ENCODE data around the gene CD74.
"Not testable (repeated sequence)": the region's sequence is repeated elsewhere in the genome, so short reads cannot be mapped to it uniquely, and the experiment has no call there.

CD74 gene

GRCh38 chr5:150440948-150441812 lies 28.5 kb upstream of the CD74 start:
- no peaks in the 10 kb centered on the region for H3K9me3 ChIP-seq (ENCODE audit: low read length)
- H3K9ac ChIP-seq (ENCODE audit: low read length) = no peak overlapping the region
- no peak overlapping the region for H3K27ac ChIP-seq (ENCODE audit: low read depth, low read length)
- H3K4me1 ChIP-seq (ENCODE audit: insufficient read depth, low read length) = peaks cover 9% of the 10 kb centered on the region
- H3K4me3 ChIP-seq (ENCODE audit: low read depth in 1 of 2, low read length in 2 of 2) = no peak overlapping the region
- peaks cover 34% of the 10 kb centered on the region for H3K36me3 ChIP-seq (ENCODE audit: insufficient read depth, low read length)
- no peaks in the 10 kb centered on the region for H3K27me3 ChIP-seq (ENCODE audit: control insufficient read depth in 1 of 2, insufficient read depth in 2 of 2, low read length in 2 of 2)

- H3K27me3 ChIP-seq (ENCODE audit: control insufficient read depth in 1 of 2, insufficient read depth in 2 of 2, low read length in 2 of 2) = no peaks in the 10 kb centered on the region
- H3K27ac ChIP-seq (ENCODE audit: low read depth, low read length) = no peak overlapping the region
- no peak overlapping the region for H3K9ac ChIP-seq (ENCODE audit: low read length)
- H3K4me1 ChIP-seq (ENCODE audit: insufficient read depth, low read length) = peaks cover 9% of the 10 kb centered on the region
- no peaks in the 10 kb centered on the region for H3K9me3 ChIP-seq (ENCODE audit: low read length)
- H3K36me3 ChIP-seq (ENCODE audit: insufficient read depth, low read length) = peaks cover 12% of the 10 kb centered on the region
- H3K4me3 ChIP-seq (ENCODE audit: low read depth in 1 of 2, low read length in 2 of 2) = no peak overlapping the region
These were observed 26.3 kb upstream of the CD74 start for GRCh38 chr5:150438873-150439546.

DNA sequence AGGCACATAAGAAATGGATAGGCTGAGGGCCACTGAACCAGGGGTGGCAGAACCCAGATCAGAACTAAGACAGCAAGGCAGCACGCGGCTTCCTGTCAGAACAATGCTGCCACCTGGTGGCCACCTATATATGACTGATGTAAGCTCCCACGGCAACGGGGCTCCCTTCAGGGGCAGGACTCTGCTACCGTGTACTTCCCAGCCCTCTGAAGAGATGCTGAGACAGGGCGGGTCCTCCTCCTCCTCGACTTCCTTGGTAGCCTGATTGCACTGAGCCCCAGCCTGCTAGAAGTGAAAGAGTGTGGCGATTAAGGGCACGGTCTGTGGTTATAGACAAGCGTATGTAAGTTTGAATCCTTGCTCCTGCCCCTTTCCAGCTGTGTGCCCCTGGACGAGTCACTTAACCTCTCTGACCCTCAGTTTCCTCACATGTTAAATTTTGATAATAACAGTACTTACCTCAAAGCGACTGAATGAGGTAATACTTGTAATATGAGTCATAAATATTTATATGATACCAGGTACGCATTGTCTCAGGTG lies 23.5 kb upstream of the CD74 start:
- Histone ChIP-seq H3K27me3 (ENCODE audit: control insufficient read depth in 1 of 2, insufficient read depth in 2 of 2, low read length in 2 of 2) (no peaks in the 10 kb centered on the region), H3K4me1 (ENCODE audit: insufficient read depth, low read length) (no peaks in the 10 kb centered on the region), H3K36me3 (ENCODE audit: insufficient read depth, low read length) (no peaks in the 10 kb centered on the region), H3K27ac (ENCODE audit: low read depth, low read length) (no peak overlapping the region), H3K4me3 (ENCODE audit: low read depth in 1 of 2, low read length in 2 of 2) (no peak overlapping the region), H3K9ac (ENCODE audit: low read length) (no peak overlapping the region), H3K9me3 (ENCODE audit: low read length) (no peaks in the 10 kb centered on the region)

GRCh38 chr5:150434464-150434863 lies 21.8 kb upstream of the CD74 start:
- Histone ChIP-seq H3K9me3 (ENCODE audit: low read length) (no peaks in the 10 kb centered on the region), H3K36me3 (ENCODE audit: insufficient read depth, low read length) (no peaks in the 10 kb centered on the region), H3K27me3 (ENCODE audit: control insufficient read depth in 1 of 2, insufficient read depth in 2 of 2, low read length in 2 of 2) (no peaks in the 10 kb centered on the region)

DNA sequence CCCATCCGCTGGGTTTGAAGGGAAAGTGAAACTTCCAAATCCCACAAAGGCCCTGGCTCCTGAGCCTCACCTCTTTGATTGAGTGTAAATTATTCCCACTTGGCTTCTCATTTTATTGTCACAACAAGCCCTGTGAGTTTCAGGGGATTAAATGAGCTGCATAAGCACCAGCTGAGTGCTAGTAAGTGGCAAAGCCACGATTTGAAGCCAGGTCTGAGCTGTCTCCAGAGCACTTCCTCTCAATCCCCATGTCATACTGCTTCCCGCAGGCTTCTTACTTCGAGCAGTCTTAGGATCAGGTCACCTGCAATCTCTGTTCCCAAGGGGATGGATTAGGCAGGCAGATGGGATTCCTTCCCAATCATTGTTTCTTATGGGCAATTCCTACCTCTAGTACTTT lies 18.9 kb upstream of the CD74 start:
- no peak overlapping the region for H3K9ac ChIP-seq (ENCODE audit: low read length)
- no peak overlapping the region for H3K27ac ChIP-seq (ENCODE audit: low read depth, low read length)
- H3K4me3 ChIP-seq (ENCODE audit: low read depth in 1 of 2, low read length in 2 of 2) = no peak overlapping the region

More at GRCh38 chr5:150434464-150434863, 21.8 kb upstream of the CD74 start:
- no peaks in the 10 kb centered on the region for H3K4me1 ChIP-seq (ENCODE audit: insufficient read depth, low read length)
- H3K4me3 ChIP-seq (ENCODE audit: low read depth in 1 of 2, low read length in 2 of 2) = no peak overlapping the region
- H3K9ac ChIP-seq (ENCODE audit: low read length) = no peak overlapping the region
- H3K27ac ChIP-seq (ENCODE audit: low read depth, low read length) = no peak overlapping the region

GRCh38 chr5:150431048-150431447 lies 18.3 kb upstream of the CD74 start:
- Histone ChIP-seq H3K9ac (ENCODE audit: low read length) (no peak overlapping the region), H3K9me3 (ENCODE audit: low read length) (no peaks in the 10 kb centered on the region), H3K4me1 (ENCODE audit: insufficient read depth, low read length) (no peaks in the 10 kb centered on the region), H3K36me3 (ENCODE audit: insufficient read depth, low read length) (no peaks in the 10 kb centered on the region), H3K4me3 (ENCODE audit: low read depth in 1 of 2, low read length in 2 of 2) (no peak overlapping the region), H3K27me3 (ENCODE audit: control insufficient read depth in 1 of 2, insufficient read depth in 2 of 2, low read length in 2 of 2) (no peaks in the 10 kb centered on the region), H3K27ac (ENCODE audit: low read depth, low read length) (no peak overlapping the region)

More for the DNA sequence above, 18.9 kb upstream of the CD74 start:
- no peaks in the 10 kb centered on the region for H3K27me3 ChIP-seq (ENCODE audit: control insufficient read depth in 1 of 2, insufficient read depth in 2 of 2, low read length in 2 of 2)
- H3K36me3 ChIP-seq (ENCODE audit: insufficient read depth, low read length) = no peaks in the 10 kb centered on the region
- H3K4me1 ChIP-seq (ENCODE audit: insufficient read depth, low read length) = no peaks in the 10 kb centered on the region
- no peaks in the 10 kb centered on the region for H3K9me3 ChIP-seq (ENCODE audit: low read length)

DNA sequence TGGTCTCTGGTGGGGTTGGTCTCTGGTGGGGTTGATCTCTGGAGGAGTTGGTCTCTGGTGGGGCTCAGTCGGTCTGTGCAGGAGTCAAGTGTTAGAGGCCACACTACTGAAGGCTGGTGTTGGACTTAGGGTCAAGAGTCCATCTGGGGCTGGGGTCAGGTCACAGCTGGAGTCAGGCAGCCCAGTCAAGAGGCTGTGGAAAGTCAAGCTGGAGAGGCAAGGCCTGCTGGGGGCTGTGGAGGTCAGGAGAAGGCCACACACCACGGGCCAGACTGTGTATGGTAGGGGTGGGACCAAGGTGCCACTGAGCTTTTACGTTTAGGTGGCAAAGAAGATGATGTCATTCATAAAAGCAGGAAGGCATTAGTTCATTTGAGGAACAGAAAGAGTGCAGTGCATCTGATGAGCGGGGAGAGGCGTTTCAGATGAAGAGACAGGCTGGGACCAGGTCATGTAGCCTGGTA lies 16.7 kb upstream of the CD74 start:
- no peak overlapping the region for H3K4me3 ChIP-seq (ENCODE audit: low read depth in 1 of 2, low read length in 2 of 2)
- no peaks in the 10 kb centered on the region for H3K27me3 ChIP-seq (ENCODE audit: control insufficient read depth in 1 of 2, insufficient read depth in 2 of 2, low read length in 2 of 2)
- no peak overlapping the region for H3K27ac ChIP-seq (ENCODE audit: low read depth, low read length)
- no peaks in the 10 kb centered on the region for H3K9me3 ChIP-seq (ENCODE audit: low read length)
- H3K4me1 ChIP-seq (ENCODE audit: insufficient read depth, low read length) = no peaks in the 10 kb centered on the region
- H3K9ac ChIP-seq (ENCODE audit: low read length) = no peak overlapping the region
- no peaks in the 10 kb centered on the region for H3K36me3 ChIP-seq (ENCODE audit: insufficient read depth, low read length)

- no peaks in the 10 kb centered on the region for H3K36me3 ChIP-seq (ENCODE audit: insufficient read depth, low read length)
- H3K27ac ChIP-seq (ENCODE audit: low read depth, low read length) = no peak overlapping the region
- H3K4me1 ChIP-seq (ENCODE audit: insufficient read depth, low read length) = no peaks in the 10 kb centered on the region
- H3K9me3 ChIP-seq (ENCODE audit: low read length) = no peaks in the 10 kb centered on the region
- H3K4me3 ChIP-seq (ENCODE audit: low read depth in 1 of 2, low read length in 2 of 2) = no peak overlapping the region
- H3K27me3 ChIP-seq (ENCODE audit: control insufficient read depth in 1 of 2, insufficient read depth in 2 of 2, low read length in 2 of 2) = no peaks in the 10 kb centered on the region
- H3K9ac ChIP-seq (ENCODE audit: low read length) = no peak overlapping the region
These were observed 16.3 kb upstream of the CD74 start for GRCh38 chr5:150428978-150429377.

GRCh38 chr5:150428106-150428876 lies 15.6 kb upstream of the CD74 start:
- H3K36me3 ChIP-seq (ENCODE audit: insufficient read depth, low read length) = no peaks in the 10 kb centered on the region
- no peaks in the 10 kb centered on the region for H3K9me3 ChIP-seq (ENCODE audit: low read length)
- no peak overlapping the region for H3K27ac ChIP-seq (ENCODE audit: low read depth, low read length)
- no peak overlapping the region for H3K4me3 ChIP-seq (ENCODE audit: low read depth in 1 of 2, low read length in 2 of 2)
- no peak overlapping the region for H3K9ac ChIP-seq (ENCODE audit: low read length)
- no peaks in the 10 kb centered on the region for H3K4me1 ChIP-seq (ENCODE audit: insufficient read depth, low read length)
- no peaks in the 10 kb centered on the region for H3K27me3 ChIP-seq (ENCODE audit: control insufficient read depth in 1 of 2, insufficient read depth in 2 of 2, low read length in 2 of 2)

DNA sequence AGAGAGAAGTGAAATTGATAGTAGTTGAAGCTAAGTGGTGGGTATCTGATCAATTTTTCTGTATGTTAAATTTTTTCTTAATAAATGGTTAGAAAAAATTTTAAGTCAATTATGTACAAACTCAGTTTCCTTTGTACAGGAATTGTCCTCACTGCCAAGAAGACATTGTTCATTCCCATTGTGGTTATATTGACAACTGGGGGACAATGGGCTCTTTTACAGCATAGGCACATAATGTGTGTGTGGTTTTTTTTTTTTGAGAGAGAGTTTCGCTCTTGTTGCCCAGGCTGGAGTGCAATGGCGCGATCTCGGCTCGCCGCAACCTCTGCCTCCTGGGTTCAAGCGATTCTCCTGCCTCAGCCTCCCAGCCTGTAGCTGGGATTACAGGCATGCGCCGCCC lies 13.5 kb upstream of the CD74 start:
- H3K9me3 ChIP-seq (ENCODE audit: low read length); H3K4me3 ChIP-seq (ENCODE audit: low read depth in 1 of 2, low read length in 2 of 2); H3K4me1 ChIP-seq (ENCODE audit: insufficient read depth, low read length); H3K9ac ChIP-seq (ENCODE audit: low read length); H3K27ac ChIP-seq (ENCODE audit: low read depth, low read length); H3K27me3 ChIP-seq (ENCODE audit: control insufficient read depth in 1 of 2, insufficient read depth in 2 of 2, low read length in 2 of 2); H3K36me3 ChIP-seq (ENCODE audit: insufficient read depth, low read length): not testable (repeated sequence)

GRCh38 chr5:150422758-150423157 lies 10.0 kb upstream of the CD74 start:
- Histone ChIP-seq H3K27me3 (ENCODE audit: control insufficient read depth in 1 of 2, insufficient read depth in 2 of 2, low read length in 2 of 2) (no peaks in the 10 kb centered on the region), H3K27ac (ENCODE audit: low read depth, low read length) (no peak overlapping the region), H3K36me3 (ENCODE audit: insufficient read depth, low read length) (no peaks in the 10 kb centered on the region), H3K9ac (ENCODE audit: low read length) (no peak overlapping the region), H3K4me3 (ENCODE audit: low read depth in 1 of 2, low read length in 2 of 2) (no peak overlapping the region), H3K4me1 (ENCODE audit: insufficient read depth, low read length) (no peaks in the 10 kb centered on the region), H3K9me3 (ENCODE audit: low read length) (no peaks in the 10 kb centered on the region)
